ENCODE data around the gene BBS12.

DNA sequence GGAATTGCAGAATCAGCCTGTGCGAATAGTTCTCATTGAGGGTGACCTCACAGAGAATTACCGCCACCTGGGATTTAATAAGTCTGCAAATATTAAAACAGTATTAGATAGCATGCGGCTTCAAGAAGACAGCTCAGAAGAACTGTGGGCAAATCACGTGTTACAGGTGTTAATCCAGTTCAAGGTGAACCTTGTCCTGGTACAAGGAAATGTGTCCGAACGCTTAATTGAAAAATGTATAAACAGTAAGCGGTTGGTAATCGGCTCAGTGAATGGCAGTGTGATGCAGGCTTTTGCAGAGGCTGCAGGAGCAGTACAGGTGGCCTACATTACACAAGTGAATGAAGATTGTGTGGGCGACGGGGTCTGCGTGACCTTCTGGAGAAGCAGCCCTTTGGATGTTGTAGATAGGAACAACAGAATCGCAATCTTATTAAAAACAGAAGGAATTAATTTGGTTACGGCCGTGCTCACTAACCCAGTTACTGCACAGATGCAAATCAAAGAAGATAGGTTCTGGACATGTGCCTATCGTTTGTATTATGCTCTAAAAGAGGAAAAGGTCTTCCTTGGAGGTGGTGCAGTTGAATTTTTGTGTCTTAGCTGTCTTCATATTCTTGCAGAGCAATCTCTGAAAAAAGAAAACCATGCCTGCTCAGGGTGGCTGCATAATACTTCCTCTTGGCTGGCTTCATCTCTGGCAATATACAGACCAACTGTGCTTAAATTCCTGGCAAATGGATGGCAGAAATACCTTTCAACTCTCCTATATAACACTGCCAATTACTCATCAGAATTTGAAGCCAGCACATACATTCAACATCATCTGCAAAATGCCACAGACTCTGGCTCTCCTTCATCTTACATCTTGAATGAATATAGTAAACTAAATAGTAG is 10.7 kb downstream of the BBS12 start:
- no peak for TF ChIP-seq CTCF (IDR thresholded peaks at IDR 0.05)
- TF ChIP-seq POLR2A (IDR thresholded peaks at IDR 0.05): no peak
- TF ChIP-seq POLR2AphosphoS5 (IDR thresholded peaks at IDR 0.05; ENCODE audit: insufficient read depth in 1 of 2, low read depth in 1 of 2): no peak

Measured in vagina (tissue), 2 donors.